Measurements from ENCODE around the gene KCNT2. TPM values are rescaled to one million over a fixed set of nuclear protein-coding genes. Genes with fewer than 3 reads are reported as not detected.

Gene KCNT2
- total and polyA plus RNA-seq, 9 of the 15 experiments (the other 6 are each of a cell fraction or from before 2014, with no cell fraction given): 0.13 to 0.73 (median 0.28) TPM

DNA sequence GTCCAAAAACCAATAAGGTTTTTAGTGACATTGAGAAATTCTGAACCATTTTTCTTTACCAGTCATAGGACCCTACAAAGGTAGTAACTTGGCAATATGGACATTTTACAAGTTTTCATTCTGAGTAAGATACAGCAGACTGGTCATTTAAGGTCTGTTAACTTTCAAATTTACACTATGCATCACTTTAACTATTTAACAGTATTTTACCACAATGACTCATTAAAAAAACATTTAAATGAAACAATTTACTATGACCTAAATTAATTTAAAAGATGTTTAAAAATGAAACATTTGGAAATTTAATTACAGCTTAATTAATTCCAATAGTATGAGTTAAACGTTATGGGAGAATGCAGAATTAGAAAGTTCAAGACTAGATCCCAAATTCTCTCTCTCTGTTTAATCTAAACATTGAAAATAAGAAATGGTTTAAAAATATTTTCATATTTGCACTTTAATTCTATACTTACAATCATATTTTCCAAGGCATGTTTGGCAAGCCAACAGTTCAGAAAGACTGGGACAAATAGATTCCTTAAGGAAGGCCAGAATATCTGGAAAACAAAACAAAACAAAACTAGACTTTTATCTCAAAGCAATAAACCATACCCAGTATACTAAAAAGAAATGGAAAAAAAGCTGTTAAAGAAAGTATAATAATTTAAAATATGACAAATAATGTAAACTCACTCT is 140.9 kb downstream of the KCNT2 start:
- Histone ChIP-seq H3K27me3 (ENCODE audit: control insufficient read depth in 2 of 2, insufficient read depth in 2 of 2, low read length in 2 of 2) (no peaks in the 10 kb centered on the region), H3K9ac (ENCODE audit: insufficient read depth in 1 of 2, low read depth in 2 of 2, low read length in 2 of 2) (no peak overlapping the region), H3K79me2 (ENCODE audit: control insufficient read depth, insufficient read depth, low read length) (no peaks in the 10 kb centered on the region), H4K20me1 (replicated peaks; ENCODE audit: control insufficient read depth, insufficient read depth, low read length) (no peaks in the 10 kb centered on the region), H3K9me3 (replicated peaks; ENCODE audit: control insufficient read depth, insufficient read depth, low read depth, low read length) (no peaks in the 10 kb centered on the region), H3K4me2 (ENCODE audit: insufficient read depth, low read length) (no peak overlapping the region), H3K9me1 (ENCODE audit: control insufficient read depth, insufficient read depth, low read length) (no peaks in the 10 kb centered on the region), H3K4me1 (replicated peaks in 1 of 2; ENCODE audit: control insufficient read depth in 2 of 2, insufficient read depth in 2 of 2, low read length in 2 of 2) (no peaks in the 10 kb centered on the region), H2AFZ (ENCODE audit: low read depth, low read length) (no peak overlapping the region), H3K36me3 (ENCODE audit: control insufficient read depth, insufficient read depth, low read length) (no peaks in the 10 kb centered on the region), H3K4me3 (no peak overlapping the region), H3K27ac (ENCODE audit: extremely low read depth, low read depth, low read length) (no peak overlapping the region)
- ChIA-PET POLR2A (no interaction called here), CTCF (ENCODE audit: low intra/inter-chr PET ratio) (no interaction called here)
- WGBS (ENCODE audit: insufficient coverage, low coverage, missing lambda C conversion rate): 4% methylated on average over 1 of the region's 1 CpG
- in situ Hi-C loops (cut with MboI): no loop called here
- no peak for DNase-seq (ENCODE audit: extremely low read depth in 1 of 4, low spot score in 3 of 4)
- intact Hi-C loops (cut with micrococcal nuclease): no loop called here
- no TSS peak for BruUV-seq (replicated peaks)
- ATAC-seq: no peak
- no peak for FAIRE-seq
- TF ChIP-seq NCOA6 (IDR thresholded peaks at IDR 0.05) (no peak), CCAR2 (IDR thresholded peaks at IDR 0.05; ENCODE audit: low read depth, low read length) (no peak), TSC22D4 (tag; IDR thresholded peaks at IDR 0.05) (no peak), RHOXF2B (CRISPR knock-in tag; conservative IDR thresholded peaks at IDR 0.05) (no peak), SMAD3 (CRISPR knock-in tag; conservative IDR thresholded peaks at IDR 0.05) (no peak), U2AF1 (optimal IDR thresholded peaks at IDR 0.05; ENCODE audit: low read depth, low read length) (no peak), EP400 (IDR thresholded peaks at IDR 0.05) (no peak), RBM14 (IDR thresholded peaks at IDR 0.05; ENCODE audit: borderline replicate concordance, insufficient read depth, low read depth, low read length) (no peak), FOXA3 (CRISPR knock-in tag; conservative IDR thresholded peaks at IDR 0.05 in 1 of 2, IDR thresholded peaks at IDR 0.05 in 1 of 2) (no peak), ZFPM2 (CRISPR knock-in tag; IDR thresholded peaks at IDR 0.05) (no peak), RAD51 (IDR thresholded peaks at IDR 0.05; ENCODE audit: borderline replicate concordance, low read depth) (no peak), BHLHE40 (IDR thresholded peaks at IDR 0.05; ENCODE audit: low read length) (no peak), WHSC1 (IDR thresholded peaks at IDR 0.05; ENCODE audit: low read length) (no peak)
- TF ChIP-seq, protein P1, sequence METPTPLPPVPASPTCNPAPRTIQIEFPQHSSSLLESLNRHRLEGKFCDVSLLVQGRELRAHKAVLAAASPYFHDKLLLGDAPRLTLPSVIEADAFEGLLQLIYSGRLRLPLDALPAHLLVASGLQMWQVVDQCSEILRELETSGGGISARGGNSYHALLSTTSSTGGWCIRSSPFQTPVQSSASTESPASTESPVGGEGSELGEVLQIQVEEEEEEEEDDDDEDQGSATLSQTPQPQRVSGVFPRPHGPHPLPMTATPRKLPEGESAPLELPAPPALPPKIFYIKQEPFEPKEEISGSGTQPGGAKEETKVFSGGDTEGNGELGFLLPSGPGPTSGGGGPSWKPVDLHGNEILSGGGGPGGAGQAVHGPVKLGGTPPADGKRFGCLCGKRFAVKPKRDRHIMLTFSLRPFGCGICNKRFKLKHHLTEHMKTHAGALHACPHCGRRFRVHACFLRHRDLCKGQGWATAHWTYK (CRISPR knock-in tag; IDR thresholded peaks at IDR 0.05): no peak
- TF ChIP-seq, protein P2, sequence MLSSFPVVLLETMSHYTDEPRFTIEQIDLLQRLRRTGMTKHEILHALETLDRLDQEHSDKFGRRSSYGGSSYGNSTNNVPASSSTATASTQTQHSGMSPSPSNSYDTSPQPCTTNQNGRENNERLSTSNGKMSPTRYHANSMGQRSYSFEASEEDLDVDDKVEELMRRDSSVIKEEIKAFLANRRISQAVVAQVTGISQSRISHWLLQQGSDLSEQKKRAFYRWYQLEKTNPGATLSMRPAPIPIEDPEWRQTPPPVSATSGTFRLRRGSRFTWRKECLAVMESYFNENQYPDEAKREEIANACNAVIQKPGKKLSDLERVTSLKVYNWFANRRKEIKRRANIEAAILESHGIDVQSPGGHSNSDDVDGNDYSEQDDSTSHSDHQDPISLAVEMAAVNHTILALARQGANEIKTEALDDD (IDR thresholded peaks at IDR 0.05): no peak
- TF ChIP-seq, protein P3, sequence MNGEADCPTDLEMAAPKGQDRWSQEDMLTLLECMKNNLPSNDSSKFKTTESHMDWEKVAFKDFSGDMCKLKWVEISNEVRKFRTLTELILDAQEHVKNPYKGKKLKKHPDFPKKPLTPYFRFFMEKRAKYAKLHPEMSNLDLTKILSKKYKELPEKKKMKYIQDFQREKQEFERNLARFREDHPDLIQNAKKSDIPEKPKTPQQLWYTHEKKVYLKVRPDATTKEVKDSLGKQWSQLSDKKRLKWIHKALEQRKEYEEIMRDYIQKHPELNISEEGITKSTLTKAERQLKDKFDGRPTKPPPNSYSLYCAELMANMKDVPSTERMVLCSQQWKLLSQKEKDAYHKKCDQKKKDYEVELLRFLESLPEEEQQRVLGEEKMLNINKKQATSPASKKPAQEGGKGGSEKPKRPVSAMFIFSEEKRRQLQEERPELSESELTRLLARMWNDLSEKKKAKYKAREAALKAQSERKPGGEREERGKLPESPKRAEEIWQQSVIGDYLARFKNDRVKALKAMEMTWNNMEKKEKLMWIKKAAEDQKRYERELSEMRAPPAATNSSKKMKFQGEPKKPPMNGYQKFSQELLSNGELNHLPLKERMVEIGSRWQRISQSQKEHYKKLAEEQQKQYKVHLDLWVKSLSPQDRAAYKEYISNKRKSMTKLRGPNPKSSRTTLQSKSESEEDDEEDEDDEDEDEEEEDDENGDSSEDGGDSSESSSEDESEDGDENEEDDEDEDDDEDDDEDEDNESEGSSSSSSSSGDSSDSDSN (IDR thresholded peaks at IDR 0.05; ENCODE audit: borderline replicate concordance in 1 of 2, low read depth in 2 of 2, low read length in 2 of 2): no peak
- TF ChIP-seq, protein P4, sequence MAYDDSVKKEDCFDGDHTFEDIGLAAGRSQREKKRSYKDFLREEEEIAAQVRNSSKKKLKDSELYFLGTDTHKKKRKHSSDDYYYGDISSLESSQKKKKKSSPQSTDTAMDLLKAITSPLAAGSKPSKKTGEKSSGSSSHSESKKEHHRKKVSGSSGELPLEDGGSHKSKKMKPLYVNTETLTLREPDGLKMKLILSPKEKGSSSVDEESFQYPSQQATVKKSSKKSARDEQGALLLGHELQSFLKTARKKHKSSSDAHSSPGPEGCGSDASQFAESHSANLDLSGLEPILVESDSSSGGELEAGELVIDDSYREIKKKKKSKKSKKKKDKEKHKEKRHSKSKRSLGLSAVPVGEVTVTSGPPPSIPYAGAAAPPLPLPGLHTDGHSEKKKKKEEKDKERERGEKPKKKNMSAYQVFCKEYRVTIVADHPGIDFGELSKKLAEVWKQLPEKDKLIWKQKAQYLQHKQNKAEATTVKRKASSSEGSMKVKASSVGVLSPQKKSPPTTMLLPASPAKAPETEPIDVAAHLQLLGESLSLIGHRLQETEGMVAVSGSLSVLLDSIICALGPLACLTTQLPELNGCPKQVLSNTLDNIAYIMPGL (CRISPR knock-in tag; IDR thresholded peaks at IDR 0.05): no peak
